Esophagus squamous epithelium (tissue), 5 donors: ENCODE results near the gene FBXW5. TPM values are rescaled to one million over a fixed set of nuclear protein-coding genes. Genes with fewer than 3 reads are reported as not detected.

Source experiments
- DNase-seq: peaks from one replicate; lab custom pipeline; 2025; lab: John Stamatoyannopoulos, UW
- H3K27ac ChIP-seq, 4 donors: fragments of 200-600 bp; sonication (generic); one replicate each; pipeline ENCODE4 v1.5.1; 2016 to 2019; ENCODE audit warnings: mild to moderate bottlenecking in 1 of 4
- H3K27me3 ChIP-seq, 4 donors: fragments of 200-600 bp; sonication (generic); 1 replicate in 3 of 4; 2 replicates in 1 of 4; pipeline versions ENCODE4 v1.5.1 to v1.6.0; 2017 to 2021; ENCODE audit warnings: antibody characterized with exemption in 1 of 4
- H3K36me3 ChIP-seq, 3 donors: fragments of 200-600 bp; sonication (generic); one replicate each; pipeline ENCODE4 v1.5.1; 2016 to 2019
- H3K4me1 ChIP-seq, 3 donors: fragments of 200-600 bp; sonication (generic); one replicate each; pipeline ENCODE4 v1.5.1; 2017 to 2019
- H3K4me3 ChIP-seq, 4 donors: fragments of 200-600 bp; sonication (generic); 1 replicate in 3 of 4; 2 replicates in 1 of 4; pipeline ENCODE4 v1.5.1; 2016 to 2019; ENCODE audit warnings: mild to moderate bottlenecking in 2 of 4, moderate library complexity in 1 of 4
- H3K9me3 ChIP-seq, 3 donors: fragments of 200-600 bp; sonication (generic); one replicate each; pipeline ENCODE4 v1.5.1; 2016 to 2019
- POLR2A ChIP-seq, 4 donors: fragments of 450-650 bp; IDR thresholded peaks; one replicate each; pipeline ENCODE4 v1.6.1; 2017; ENCODE audit warnings: antibody characterized with exemption in 4 of 4, mild to moderate bottlenecking in 4 of 4, moderate library complexity in 3 of 4
- WGBS, 2 donors: methylation state at CpG; one replicate each; pipeline ENCODE4 v1.1.5; 2018; 5-methylcytosine and 5-hydroxymethylcytosine counted together
- intact Hi-C: fragments of 100-400 bp; cut with DNase I; formaldehyde crosslinking; loops from one replicate; pipeline ENCODE4 v1.15.0; 2022
- total RNA-seq, 4 donors: library from RNA; depleted of rRNA; stranded (reverse); fragments of >200 nt; gene quantifications; one replicate each; pipeline ENCODE4 v1.1.0, GENCODE V29; 2016
- TF ChIP-seq, protein P1 (sequence below), 6 experiments: fragments of 450-650 bp in 4 of 6; fragments of 200-600 bp in 2 of 6; sonication (generic) in 2 of 6; IDR thresholded peaks; one replicate each; pipeline ENCODE4 v1.5.1; 2016 to 2019; ENCODE audit warnings: antibody characterized with exemption in 6 of 6, mild to moderate bottlenecking in 4 of 6, moderate library complexity in 4 of 6
- donor health status: DM: yes; HTN: yes; CAD: no.

Gene FBXW5
- total RNA-seq, 4 donors from 2014 or later, result 146 to 210 (median 163) TPM

DNA sequence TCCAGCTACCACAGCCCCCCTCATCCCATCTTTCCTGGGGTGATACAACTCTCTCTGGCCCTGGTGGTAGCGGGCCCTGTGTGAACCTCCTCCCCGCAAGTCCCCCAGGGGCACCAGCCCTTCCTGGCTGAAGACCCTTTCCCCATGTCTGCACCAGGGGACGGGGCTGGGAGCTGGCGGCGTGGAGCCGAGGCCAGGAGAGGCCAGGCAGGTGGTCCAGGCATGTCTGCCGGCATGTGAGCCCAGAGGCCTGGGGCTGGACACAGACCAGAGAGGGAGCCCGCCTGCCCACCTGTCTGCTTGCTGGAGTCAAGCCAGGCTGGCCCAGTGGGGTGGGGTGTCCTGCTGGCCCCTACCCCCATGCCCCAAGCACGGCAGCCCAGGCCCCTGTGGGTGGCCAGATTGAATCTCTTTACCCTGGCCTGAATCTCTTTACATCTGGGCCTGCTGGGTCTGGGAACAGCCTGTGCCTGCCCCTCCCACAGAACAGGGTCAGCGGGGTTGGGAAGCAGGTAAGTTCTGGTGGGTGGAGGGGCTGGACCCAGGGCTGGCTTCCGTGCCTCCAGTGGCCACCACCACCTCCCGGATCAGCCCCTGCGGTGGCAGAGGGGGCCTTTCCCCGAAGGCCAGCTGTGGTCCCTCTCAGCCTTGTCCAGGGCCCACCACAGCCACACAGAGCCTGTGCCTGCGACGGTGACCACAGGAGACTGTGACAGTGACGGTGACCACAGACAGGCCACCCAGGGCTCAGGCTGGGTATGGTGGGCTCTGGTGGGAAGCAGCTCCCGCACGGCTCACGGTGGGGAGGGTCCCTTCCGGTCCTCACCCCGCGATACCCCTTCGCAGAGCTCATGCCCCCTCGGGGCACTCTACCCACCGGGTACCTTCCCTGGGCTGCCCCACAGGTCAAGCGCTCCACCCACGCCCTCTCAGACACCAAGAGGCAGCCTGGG lies 14.6 kb upstream of the FBXW5 start:
- no peaks in the 10 kb centered on the region for H3K27me3 ChIP-seq
- intact Hi-C loops, result no loop called here
- no peak for DNase-seq
- TF ChIP-seq, protein P1, sequence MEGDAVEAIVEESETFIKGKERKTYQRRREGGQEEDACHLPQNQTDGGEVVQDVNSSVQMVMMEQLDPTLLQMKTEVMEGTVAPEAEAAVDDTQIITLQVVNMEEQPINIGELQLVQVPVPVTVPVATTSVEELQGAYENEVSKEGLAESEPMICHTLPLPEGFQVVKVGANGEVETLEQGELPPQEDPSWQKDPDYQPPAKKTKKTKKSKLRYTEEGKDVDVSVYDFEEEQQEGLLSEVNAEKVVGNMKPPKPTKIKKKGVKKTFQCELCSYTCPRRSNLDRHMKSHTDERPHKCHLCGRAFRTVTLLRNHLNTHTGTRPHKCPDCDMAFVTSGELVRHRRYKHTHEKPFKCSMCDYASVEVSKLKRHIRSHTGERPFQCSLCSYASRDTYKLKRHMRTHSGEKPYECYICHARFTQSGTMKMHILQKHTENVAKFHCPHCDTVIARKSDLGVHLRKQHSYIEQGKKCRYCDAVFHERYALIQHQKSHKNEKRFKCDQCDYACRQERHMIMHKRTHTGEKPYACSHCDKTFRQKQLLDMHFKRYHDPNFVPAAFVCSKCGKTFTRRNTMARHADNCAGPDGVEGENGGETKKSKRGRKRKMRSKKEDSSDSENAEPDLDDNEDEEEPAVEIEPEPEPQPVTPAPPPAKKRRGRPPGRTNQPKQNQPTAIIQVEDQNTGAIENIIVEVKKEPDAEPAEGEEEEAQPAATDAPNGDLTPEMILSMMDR (IDR thresholded peaks at IDR 0.05), result no peak
- no peak for TF ChIP-seq POLR2A (IDR thresholded peaks at IDR 0.05)
- H3K4me1 ChIP-seq, result peaks cover 12 to 26% (median 12%) of the 10 kb centered on the region in 3 donors
- 95 to 100% methylated on average over 1 to 15 of the region's 28 CpGs for whole genome bisulfite sequencing, 2 donors
- peak overlapping the region in 1 of 4 donors; percentile 9 for H3K27ac ChIP-seq
- no peak overlapping the region for H3K4me3 ChIP-seq
- no peaks in the 10 kb centered on the region for H3K9me3 ChIP-seq
- no peaks in the 10 kb centered on the region for H3K36me3 ChIP-seq

DNA sequence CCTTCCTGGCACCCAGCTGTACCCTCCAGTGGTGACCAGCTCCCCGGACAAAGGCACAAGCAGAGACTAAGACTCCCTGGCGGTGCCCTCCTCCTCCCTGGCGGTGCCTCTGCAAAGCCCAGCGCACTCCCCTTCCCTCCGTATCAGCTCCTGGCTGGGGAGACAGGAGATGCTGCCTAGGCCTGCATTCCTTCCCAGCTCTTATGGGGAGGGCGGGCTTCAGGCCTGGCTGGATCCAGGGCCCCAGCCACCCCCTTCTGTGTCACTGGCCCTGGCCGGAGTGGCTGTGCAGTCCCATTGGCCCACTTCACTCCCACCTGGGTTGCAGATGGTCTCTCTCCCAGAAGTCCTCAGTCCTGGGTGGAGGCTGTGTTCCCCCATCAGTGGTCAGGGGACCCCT lies 13.9 kb upstream of the FBXW5 start:
- no peaks in the 10 kb centered on the region for H3K36me3 ChIP-seq
- no peak for DNase-seq
- intact Hi-C loops, result no loop called here
- H3K4me3 ChIP-seq, result no peak overlapping the region
- TF ChIP-seq, protein P1 (IDR thresholded peaks at IDR 0.05), result no peak
- TF ChIP-seq POLR2A (IDR thresholded peaks at IDR 0.05), result no peak
- WGBS, 2 donors, result 98% methylated on average over 5 of the region's 7 CpGs; no CpG with 5 or more reads in 1 of the 2 donors
- no peaks in the 10 kb centered on the region for H3K27me3 ChIP-seq
- H3K27ac ChIP-seq, result no peak overlapping the region
- peaks cover 8 to 19% (median 10%) of the 10 kb centered on the region in 3 donors for H3K4me1 ChIP-seq
- no peaks in the 10 kb centered on the region for H3K9me3 ChIP-seq

- TF ChIP-seq POLR2A (IDR thresholded peaks at IDR 0.05), result no peak
- TF ChIP-seq, protein P1 (IDR thresholded peaks at IDR 0.05), result no peak
- intact Hi-C loops, result no loop called here
- WGBS, 2 donors, result 81 to 100% methylated on average over 3 to 4 of the region's 6 CpGs
- no peak overlapping the region for H3K27ac ChIP-seq
- H3K36me3 ChIP-seq, result no peaks in the 10 kb centered on the region
- peaks cover 8 to 16% (median 10%) of the 10 kb centered on the region in 3 donors for H3K4me1 ChIP-seq
- no peak for DNase-seq
- no peaks in the 10 kb centered on the region for H3K27me3 ChIP-seq
- no peaks in the 10 kb centered on the region for H3K9me3 ChIP-seq
- H3K4me3 ChIP-seq, result no peak overlapping the region
Measured at GRCh38 chr9:136957901-136958300, 13.4 kb upstream of the FBXW5 start.

- intact Hi-C loops, result no loop called here
- Histone ChIP-seq H3K4me3 (no peak overlapping the region), H3K4me1 (peaks cover 8 to 16% (median 10%) of the 10 kb centered on the region in 3 donors), H3K36me3 (no peaks in the 10 kb centered on the region), H3K27ac (no peak overlapping the region), H3K9me3 (no peaks in the 10 kb centered on the region), H3K27me3 (no peaks in the 10 kb centered on the region)
- TF ChIP-seq, protein P1 (IDR thresholded peaks at IDR 0.05), result no peak
- no peak for TF ChIP-seq POLR2A (IDR thresholded peaks at IDR 0.05)
- DNase-seq, result no peak
- WGBS, 2 donors, result 85 to 89% methylated on average over 1 of the region's 1 CpG
Measured at GRCh38 chr9:136957461-136957860, 12.9 kb upstream of the FBXW5 start.

DNA sequence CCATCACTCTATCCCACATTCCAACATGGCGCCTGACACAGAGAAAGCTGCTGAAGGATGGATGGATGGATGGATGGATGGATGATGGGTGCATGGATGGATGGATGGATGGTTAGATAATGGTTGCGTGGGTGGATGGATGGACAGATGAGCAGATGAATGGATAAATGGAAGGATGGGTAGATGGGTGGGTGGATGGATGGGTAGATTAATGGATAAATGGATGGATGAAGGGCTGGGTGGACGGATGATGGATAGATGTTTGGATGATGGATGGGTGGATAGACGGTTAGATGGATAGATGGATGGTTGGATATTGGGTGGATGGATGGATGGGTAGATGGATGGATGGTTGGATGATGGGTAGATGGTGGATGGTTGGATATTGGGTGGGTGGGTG lies 12.1 kb upstream of the FBXW5 start:
- no peaks in the 10 kb centered on the region for H3K9me3 ChIP-seq
- no peaks in the 10 kb centered on the region for H3K36me3 ChIP-seq
- no peak for DNase-seq
- H3K27me3 ChIP-seq, result no peaks in the 10 kb centered on the region
- no peak for TF ChIP-seq POLR2A (IDR thresholded peaks at IDR 0.05)
- TF ChIP-seq, protein P1 (IDR thresholded peaks at IDR 0.05), result no peak
- no peak overlapping the region for H3K4me3 ChIP-seq
- 94 to 95% methylated on average over 4 of the region's 4 CpGs for WGBS, 2 donors
- H3K4me1 ChIP-seq, result peaks cover 8 to 10% (median 8%) of the 10 kb centered on the region in 3 donors
- intact Hi-C loops, result no loop called here
- H3K27ac ChIP-seq, result no peak overlapping the region
